Measurements from ENCODE around the gene KLK15. TPM values are rescaled to one million over a fixed set of nuclear protein-coding genes. Genes with fewer than 3 reads are reported as not detected.

Gene KLK15
- total and polyA plus RNA-seq, 2 of the 4 experiments (the other 2 are of a cell fraction) = not detected

GRCh38 chr19:50875795-50876422 is 42.5 kb upstream of the KLK15 start:
- BruUV-seq (replicated peaks) = no TSS peak
- Histone ChIP-seq H3K23ac (ENCODE audit: low read depth, low read length) (no peak overlapping the region), H2BK120ac (ENCODE audit: low read depth, low read length) (no peak overlapping the region), H4K20me1 (ENCODE audit: insufficient read depth, low read length) (no peaks in the 10 kb centered on the region), H2AK5ac (ENCODE audit: low read depth, low read length) (no peak overlapping the region), H3K9ac (ENCODE audit: low read depth, low read length) (no peak overlapping the region), H3K18ac (ENCODE audit: low read depth, low read length) (no peak overlapping the region), H3K4me3 (ENCODE audit: insufficient read depth, low read depth, low read length) (no peak overlapping the region), H3K9me1 (ENCODE audit: insufficient read depth, low read length) (no peaks in the 10 kb centered on the region), H3K56ac (ENCODE audit: extremely low read depth, insufficient read depth, low read length) (no peak overlapping the region), H4K5ac (ENCODE audit: low read depth, low read length) (no peak overlapping the region), H3K4ac (ENCODE audit: low read depth, low read length) (no peak overlapping the region), H3K4me2 (ENCODE audit: low read depth, low read length) (no peak overlapping the region), H3K79me1 (ENCODE audit: low read depth in 1 of 2, low read length in 2 of 2) (no peaks in the 10 kb centered on the region), H2AFZ (replicated peaks; ENCODE audit: low read length, poor library complexity) (no peak overlapping the region), H3K14ac (replicated peaks; ENCODE audit: low read depth, low read length) (no peak overlapping the region), H2BK5ac (ENCODE audit: low read depth, low read length, poor library complexity, severe bottlenecking) (no peak overlapping the region), H3K36me3 (ENCODE audit: control insufficient read depth, insufficient read depth, low read length) (no peaks in the 10 kb centered on the region), H2AK9ac (replicated peaks; ENCODE audit: low read depth, low read length, poor library complexity) (no peak overlapping the region), H4K8ac (ENCODE audit: low read depth in 2 of 2, low read length in 2 of 2) (no peak overlapping the region), H3K27me3 (ENCODE audit: control insufficient read depth, insufficient read depth, low read length) (peaks cover 2% of the 10 kb centered on the region), H2BK20ac (ENCODE audit: low read depth, low read length) (no peak overlapping the region), H3K27ac (ENCODE audit: insufficient read depth, low read length) (no peak overlapping the region), H2BK15ac (ENCODE audit: low read depth, low read length) (no peak overlapping the region), H3K4me1 (ENCODE audit: control insufficient read depth, insufficient read depth, low read length) (no peaks in the 10 kb centered on the region), H4K91ac (ENCODE audit: insufficient read depth, low read depth, low read length) (no peak overlapping the region), H3K9me3 (ENCODE audit: control insufficient read depth, insufficient read depth, low read length) (no peaks in the 10 kb centered on the region)
- ATAC-seq (ENCODE audit: low read depth) (no peak), DNase-seq (no peak)
- dilution Hi-C loops (cut with HindIII; ENCODE audit: low sequenced_read_pairs, unreplicated experiment) = no loop called here
- ChIA-PET CTCF (interaction anchor here (0.6 kb wide), 2 partner anchors 26 to 57 kb away, joined by 3 read pairs; no protein-coding TSS in a partner anchor), POLR2A (ENCODE audit: unreplicated experiment) (no interaction called here)
- intact Hi-C loops (cut with micrococcal nuclease) = no loop called here
- in situ Hi-C loops (cut with MboI; ENCODE audit: low sequenced_read_pairs) = no loop called here
- 22% methylated on average over 6 of the region's 9 CpGs; no CpG with 5 or more reads in 1 of the 2 experiments for WGBS, 2 experiments (ENCODE audit: extremely low coverage in 2 of 2, insufficient read length in 1 of 2)
- no peak for TF ChIP-seq MXI1 (IDR thresholded peaks at IDR 0.05; ENCODE audit: borderline replicate concordance, low read depth, low read length)
- TF ChIP-seq CEBPB (IDR thresholded peaks at IDR 0.05; ENCODE audit: low read depth, low read length) = no peak
- TF ChIP-seq MAZ (IDR thresholded peaks at IDR 0.05; ENCODE audit: borderline replicate concordance, low read depth, low read length) = no peak
- no peak for TF ChIP-seq POLR2A (IDR thresholded peaks at IDR 0.05; ENCODE audit: low read depth, low read length)
- TF ChIP-seq FOS (IDR thresholded peaks at IDR 0.05; ENCODE audit: low read depth, low read length) = no peak
- TF ChIP-seq RAD21 (IDR thresholded peaks at IDR 0.05; ENCODE audit: low read length) = no peak
- no peak for TF ChIP-seq RCOR1 (IDR thresholded peaks at IDR 0.05; ENCODE audit: insufficient replicate concordance, low read length)
- TF ChIP-seq, protein P1, sequence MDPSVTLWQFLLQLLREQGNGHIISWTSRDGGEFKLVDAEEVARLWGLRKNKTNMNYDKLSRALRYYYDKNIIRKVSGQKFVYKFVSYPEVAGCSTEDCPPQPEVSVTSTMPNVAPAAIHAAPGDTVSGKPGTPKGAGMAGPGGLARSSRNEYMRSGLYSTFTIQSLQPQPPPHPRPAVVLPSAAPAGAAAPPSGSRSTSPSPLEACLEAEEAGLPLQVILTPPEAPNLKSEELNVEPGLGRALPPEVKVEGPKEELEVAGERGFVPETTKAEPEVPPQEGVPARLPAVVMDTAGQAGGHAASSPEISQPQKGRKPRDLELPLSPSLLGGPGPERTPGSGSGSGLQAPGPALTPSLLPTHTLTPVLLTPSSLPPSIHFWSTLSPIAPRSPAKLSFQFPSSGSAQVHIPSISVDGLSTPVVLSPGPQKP (IDR thresholded peaks at IDR 0.05; ENCODE audit: borderline replicate concordance, low read depth, low read length) = no peak
- no peak for TF ChIP-seq NFE2L2 (IDR thresholded peaks at IDR 0.05; ENCODE audit: low read depth, low read length)
- TF ChIP-seq SMC3 (IDR thresholded peaks at IDR 0.05; ENCODE audit: low read depth, low read length) = no peak
- no peak for TF ChIP-seq RFX5 (IDR thresholded peaks at IDR 0.05; ENCODE audit: low read depth, low read length)
- no peak for TF ChIP-seq BHLHE40 (IDR thresholded peaks at IDR 0.05; ENCODE audit: low read depth, low read length)
- no peak for TF ChIP-seq MAFK (IDR thresholded peaks at IDR 0.05; ENCODE audit: low read depth, low read length)
- TF ChIP-seq, protein P2, sequence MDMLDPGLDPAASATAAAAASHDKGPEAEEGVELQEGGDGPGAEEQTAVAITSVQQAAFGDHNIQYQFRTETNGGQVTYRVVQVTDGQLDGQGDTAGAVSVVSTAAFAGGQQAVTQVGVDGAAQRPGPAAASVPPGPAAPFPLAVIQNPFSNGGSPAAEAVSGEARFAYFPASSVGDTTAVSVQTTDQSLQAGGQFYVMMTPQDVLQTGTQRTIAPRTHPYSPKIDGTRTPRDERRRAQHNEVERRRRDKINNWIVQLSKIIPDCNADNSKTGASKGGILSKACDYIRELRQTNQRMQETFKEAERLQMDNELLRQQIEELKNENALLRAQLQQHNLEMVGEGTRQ (IDR thresholded peaks at IDR 0.05; ENCODE audit: low read depth, low read length) = no peak
- TF ChIP-seq, protein P3, sequence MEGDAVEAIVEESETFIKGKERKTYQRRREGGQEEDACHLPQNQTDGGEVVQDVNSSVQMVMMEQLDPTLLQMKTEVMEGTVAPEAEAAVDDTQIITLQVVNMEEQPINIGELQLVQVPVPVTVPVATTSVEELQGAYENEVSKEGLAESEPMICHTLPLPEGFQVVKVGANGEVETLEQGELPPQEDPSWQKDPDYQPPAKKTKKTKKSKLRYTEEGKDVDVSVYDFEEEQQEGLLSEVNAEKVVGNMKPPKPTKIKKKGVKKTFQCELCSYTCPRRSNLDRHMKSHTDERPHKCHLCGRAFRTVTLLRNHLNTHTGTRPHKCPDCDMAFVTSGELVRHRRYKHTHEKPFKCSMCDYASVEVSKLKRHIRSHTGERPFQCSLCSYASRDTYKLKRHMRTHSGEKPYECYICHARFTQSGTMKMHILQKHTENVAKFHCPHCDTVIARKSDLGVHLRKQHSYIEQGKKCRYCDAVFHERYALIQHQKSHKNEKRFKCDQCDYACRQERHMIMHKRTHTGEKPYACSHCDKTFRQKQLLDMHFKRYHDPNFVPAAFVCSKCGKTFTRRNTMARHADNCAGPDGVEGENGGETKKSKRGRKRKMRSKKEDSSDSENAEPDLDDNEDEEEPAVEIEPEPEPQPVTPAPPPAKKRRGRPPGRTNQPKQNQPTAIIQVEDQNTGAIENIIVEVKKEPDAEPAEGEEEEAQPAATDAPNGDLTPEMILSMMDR (conservative IDR thresholded peaks at IDR 0.05; ENCODE audit: low read depth, low read length) = no peak
- TF ChIP-seq CHD1 (IDR thresholded peaks at IDR 0.05; ENCODE audit: low read depth, low read length) = no peak

Data from IMR-90 (cell line).